OCI-LY1 (cell line): ENCODE results near the gene OR10P1.
"Not testable (repeated sequence)": the region's sequence is repeated elsewhere in the genome, so short reads cannot be mapped to it uniquely, and the experiment has no call there.

Experiments used
- EZH2 ChIP-seq: fragments of 200-600 bp; sonication (generic), shearing (Covaris generic); IDR thresholded peaks from 2 replicates; pipeline ENCODE4 v1.8.0; 2017; ENCODE audit warnings: borderline replicate concordance, mixed run types, mild to moderate bottlenecking, antibody characterized with exemption, low read length, moderate library complexity, mixed read lengths
- TF ChIP-seq, protein P1 (sequence below): fragments of 200-600 bp; sonication (generic), shearing (Covaris generic); IDR thresholded peaks from 2 replicates; pipeline ENCODE4 v1.5.1; 2017; ENCODE audit warnings: mild to moderate bottlenecking, antibody characterized with exemption, low read length, moderate library complexity, mixed read lengths

DNA sequence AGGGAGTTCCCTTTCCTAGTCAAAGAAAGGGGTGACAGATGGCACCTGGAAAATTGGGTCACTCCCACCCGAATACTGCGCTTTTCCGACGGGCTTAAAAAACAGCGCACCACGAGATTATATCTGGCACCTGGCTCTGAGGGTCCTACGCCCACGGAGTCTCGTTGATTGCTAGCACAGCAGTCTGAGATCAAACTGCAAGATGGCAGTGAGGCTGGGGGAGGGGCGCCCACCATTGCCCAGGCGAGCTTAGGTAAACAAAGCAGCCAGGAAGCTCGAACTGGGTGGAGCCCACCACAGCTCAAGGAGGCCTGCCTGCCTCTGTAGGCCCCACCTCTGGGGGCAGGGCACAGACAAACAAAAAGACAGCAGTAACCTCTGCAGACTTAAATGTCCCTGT lies 46.5 kb upstream of the OR10P1 start:
- TF ChIP-seq, protein P1, sequence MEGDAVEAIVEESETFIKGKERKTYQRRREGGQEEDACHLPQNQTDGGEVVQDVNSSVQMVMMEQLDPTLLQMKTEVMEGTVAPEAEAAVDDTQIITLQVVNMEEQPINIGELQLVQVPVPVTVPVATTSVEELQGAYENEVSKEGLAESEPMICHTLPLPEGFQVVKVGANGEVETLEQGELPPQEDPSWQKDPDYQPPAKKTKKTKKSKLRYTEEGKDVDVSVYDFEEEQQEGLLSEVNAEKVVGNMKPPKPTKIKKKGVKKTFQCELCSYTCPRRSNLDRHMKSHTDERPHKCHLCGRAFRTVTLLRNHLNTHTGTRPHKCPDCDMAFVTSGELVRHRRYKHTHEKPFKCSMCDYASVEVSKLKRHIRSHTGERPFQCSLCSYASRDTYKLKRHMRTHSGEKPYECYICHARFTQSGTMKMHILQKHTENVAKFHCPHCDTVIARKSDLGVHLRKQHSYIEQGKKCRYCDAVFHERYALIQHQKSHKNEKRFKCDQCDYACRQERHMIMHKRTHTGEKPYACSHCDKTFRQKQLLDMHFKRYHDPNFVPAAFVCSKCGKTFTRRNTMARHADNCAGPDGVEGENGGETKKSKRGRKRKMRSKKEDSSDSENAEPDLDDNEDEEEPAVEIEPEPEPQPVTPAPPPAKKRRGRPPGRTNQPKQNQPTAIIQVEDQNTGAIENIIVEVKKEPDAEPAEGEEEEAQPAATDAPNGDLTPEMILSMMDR: not testable (repeated sequence)
- TF ChIP-seq EZH2: not testable (repeated sequence)
